Activated CD4-positive, alpha-beta T cell treated with anti-CD3 and anti-CD28 coated beads, Interleukin-2, amount 10 ng/mL, durations not matched to agents 7 days and 5 days (primary cell): ENCODE measurements around the gene CCR1. TPM values are rescaled to one million over a fixed set of nuclear protein-coding genes. Genes with fewer than 3 reads are reported as not detected.
"Not testable (repeated sequence)": the region's sequence is repeated elsewhere in the genome, so short reads cannot be mapped to it uniquely, and the experiment has no call there.

Experiments
- CTCF ChIA-PET: fragments of 350-600 bp; sonication (Branson Sonifier 250); formaldehyde crosslinking; loops from one replicate; lab custom pipeline; 2021; ENCODE audit warnings: antibody characterized with exemption; lab: Charles Lee
- POLR2A ChIA-PET: fragments of 350-600 bp; sonication (Branson Sonifier 250); formaldehyde crosslinking; loops from one replicate; lab custom pipeline; 2021; ENCODE audit warnings: antibody characterized with exemption; lab: Charles Lee
- DNase-seq: peaks from one replicate; pipeline ENCODE4 v3.0.0-alpha.2; 2020
- H3K27ac Mint-ChIP-seq: one replicate; pipeline ENCODE4 v1.8.0; 2021; ENCODE audit warnings: mild to moderate bottlenecking, moderate library complexity, mixed read lengths
- H3K27me3 Mint-ChIP-seq: one replicate; pipeline ENCODE4 v1.8.0; 2021; ENCODE audit warnings: mixed read lengths
- H3K36me3 Mint-ChIP-seq: one replicate; pipeline ENCODE4 v1.8.0; 2021; ENCODE audit warnings: low read depth, mixed read lengths
- H3K4me1 Mint-ChIP-seq: one replicate; pipeline ENCODE4 v1.8.0; 2021; ENCODE audit warnings: mixed read lengths
- H3K4me3 Mint-ChIP-seq: one replicate; pipeline ENCODE4 v1.8.0; 2021; ENCODE audit warnings: mild to moderate bottlenecking, moderate library complexity, mixed read lengths
- H3K9me3 Mint-ChIP-seq: one replicate; pipeline ENCODE4 v1.8.0; 2021; ENCODE audit warnings: mixed read lengths
- total RNA-seq, 2 experiments: library from RNA; stranded (reverse); gene quantifications; one replicate each; pipeline ENCODE4 v1.2.3, GENCODE V29; 2021

The CCR1 gene
- total RNA-seq, 2 experiments from 2014 or later = 6.4 to 6.6 TPM

DNA sequence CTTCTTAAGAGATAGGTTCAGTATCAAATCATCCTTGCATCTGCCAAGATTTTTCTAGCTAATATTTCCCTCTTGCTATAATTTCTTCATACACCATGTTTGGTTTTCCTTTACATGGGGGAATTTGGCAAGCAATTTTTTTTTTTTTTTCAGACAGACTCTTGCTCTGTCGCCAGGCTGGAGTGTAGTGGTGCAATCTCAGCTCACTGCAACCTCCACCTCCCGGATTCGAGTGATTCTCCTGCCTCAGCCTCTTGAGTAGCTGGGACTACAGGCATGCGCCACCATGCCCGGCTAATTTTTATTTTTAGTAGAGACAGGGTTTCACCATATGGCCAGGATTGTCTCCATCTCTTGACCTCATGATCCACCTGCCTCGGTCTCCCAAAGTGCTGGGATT, 599 bp downstream of the CCR1 start:
- not testable (repeated sequence) for H3K27me3 Mint-ChIP-seq, H3K9me3 Mint-ChIP-seq, DNase-seq
- peak overlapping the region; percentile 81 for H3K27ac Mint-ChIP-seq
- peaks cover 22% of the 10 kb centered on the region for H3K36me3 Mint-ChIP-seq
- CTCF ChIA-PET = interaction anchor here (0.6 to 3.2 kb wide), 18 partner anchors 9 to 825 kb away, joined by 3 to 34 read pairs (median 4); partner anchors contain the start of gene CCR5
- H3K4me3 Mint-ChIP-seq = peak overlapping the region; percentile 63
- POLR2A ChIA-PET = interaction anchor here (0.8 kb wide), 1 partner anchor 110 kb away, joined by 3 read pairs; no protein-coding TSS in a partner anchor
- H3K4me1 Mint-ChIP-seq = peaks cover 53% of the 10 kb centered on the region

DNA sequence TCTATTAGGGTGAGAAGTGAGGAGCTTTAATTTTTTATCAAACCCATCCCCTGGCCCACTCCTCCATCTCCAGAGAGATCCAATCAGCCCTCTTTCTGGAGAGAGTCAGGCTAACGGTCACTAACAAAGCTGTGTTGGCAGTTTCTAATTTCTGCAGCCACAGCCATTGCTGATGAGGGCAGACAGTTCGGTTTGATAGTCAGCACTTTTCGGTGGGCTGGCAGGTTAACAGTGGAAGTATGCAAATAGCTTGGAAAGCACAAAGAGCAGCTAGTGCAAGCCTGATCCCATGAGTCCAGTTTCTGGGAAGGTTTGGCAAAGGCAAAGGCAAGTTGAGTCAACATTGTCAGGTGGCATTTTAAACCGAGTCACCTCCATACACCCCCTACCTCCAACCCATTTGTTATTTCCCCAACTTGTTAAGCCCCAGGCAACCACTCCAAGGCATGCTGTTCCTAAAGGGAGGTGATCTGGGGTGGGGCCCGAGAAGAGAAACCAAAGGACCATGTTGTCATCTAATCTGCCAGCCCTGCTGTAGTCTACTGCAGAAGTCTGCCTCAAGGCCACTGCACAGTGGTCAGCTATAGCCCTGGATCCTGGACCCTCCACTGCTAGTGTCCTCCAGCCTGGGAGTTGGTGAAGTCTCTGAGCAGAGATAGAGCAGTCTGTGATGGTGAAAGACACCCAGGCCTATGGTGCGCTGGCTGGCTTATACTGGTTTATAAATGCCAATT, 1.7 kb downstream of the CCR1 start:
- ChIA-PET POLR2A (no interaction called here), CTCF (interaction anchor here (0.6 to 3.2 kb wide), 7 partner anchors 15 to 268 kb away, joined by 3 to 34 read pairs (median 4); partner anchors contain the start of gene CCR5)
- Mint-ChIP-seq H3K4me1 (peaks cover 53% of the 10 kb centered on the region), H3K36me3 (peaks cover 24% of the 10 kb centered on the region), H3K27ac (no peak overlapping the region), H3K9me3 (no peaks in the 10 kb centered on the region), H3K27me3 (no peaks in the 10 kb centered on the region), H3K4me3 (peak overlapping the region; percentile 63)
- no peak for DNase-seq

DNA sequence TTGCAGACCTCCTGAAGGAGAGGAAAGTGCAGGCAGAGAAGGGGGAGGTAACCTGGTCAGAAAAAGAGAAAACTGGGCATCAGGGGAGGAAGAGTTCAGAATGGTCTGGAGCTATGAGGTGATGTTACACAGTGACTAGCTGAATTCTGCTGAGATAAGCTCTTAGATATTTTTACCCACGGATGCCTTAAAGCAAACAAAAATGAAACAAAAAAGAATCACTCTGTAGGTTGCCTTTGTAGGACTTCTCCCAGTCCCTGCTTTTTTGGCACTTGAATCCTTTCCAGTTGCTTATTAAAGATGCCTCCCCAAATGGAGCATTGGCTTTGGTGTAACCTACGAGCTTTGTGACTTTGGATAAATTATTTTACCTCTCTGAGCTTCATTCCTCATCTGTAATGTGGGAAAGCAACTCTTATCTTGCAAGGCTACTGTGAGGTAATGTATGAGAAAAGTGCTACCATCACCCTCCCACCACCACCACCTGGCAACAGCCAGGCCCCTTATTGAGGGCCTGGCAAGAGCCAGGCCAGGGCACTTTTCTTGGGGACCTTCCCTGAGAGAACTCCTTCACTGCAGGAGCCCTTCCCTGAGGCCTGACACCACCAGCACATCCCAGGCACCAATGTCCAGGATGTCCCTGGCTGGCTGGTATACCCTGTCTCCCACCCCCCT, 2.7 kb downstream of the CCR1 start:
- ChIA-PET POLR2A (no interaction called here), CTCF (interaction anchor here (0.8 to 2.4 kb wide), 3 partner anchors 16 to 76 kb away, joined by 3 to 9 read pairs (median 3); no protein-coding TSS in a partner anchor)
- Mint-ChIP-seq H3K4me1 (peaks cover 53% of the 10 kb centered on the region), H3K36me3 (peaks cover 24% of the 10 kb centered on the region), H3K27me3 (no peaks in the 10 kb centered on the region), H3K27ac (peak overlapping the region; percentile 20), H3K9me3 (no peaks in the 10 kb centered on the region), H3K4me3 (peak overlapping the region; percentile 20)
- no peak for DNase-seq

DNA sequence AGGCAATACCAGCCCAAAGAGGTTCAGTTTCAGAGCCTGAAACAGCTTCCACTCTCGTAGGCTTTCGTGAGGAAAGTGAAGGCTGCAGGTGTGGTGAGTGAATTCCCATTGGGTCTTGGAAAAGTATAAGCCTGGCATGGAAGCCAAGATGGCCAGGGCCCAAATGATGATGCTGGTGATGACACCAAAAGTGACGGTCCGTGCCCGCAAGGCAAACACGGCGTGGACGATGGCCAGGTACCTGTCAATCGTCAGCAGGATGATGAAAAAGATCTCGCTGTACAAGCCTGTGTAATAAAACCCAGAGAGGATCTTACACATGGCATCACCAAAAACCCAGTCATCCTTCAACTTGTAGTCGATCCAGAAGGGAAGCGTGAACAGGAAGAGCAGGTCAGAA, 4.4 kb downstream of the CCR1 start:
- CTCF ChIA-PET = no interaction called here
- Mint-ChIP-seq H3K27ac (no peak overlapping the region), H3K36me3 (peaks cover 24% of the 10 kb centered on the region), H3K4me1 (peaks cover 38% of the 10 kb centered on the region), H3K4me3 (no peak overlapping the region), H3K9me3 (no peaks in the 10 kb centered on the region), H3K27me3 (peaks cover 10% of the 10 kb centered on the region)
- DNase-seq = no peak
- POLR2A ChIA-PET = no interaction called here

DNA sequence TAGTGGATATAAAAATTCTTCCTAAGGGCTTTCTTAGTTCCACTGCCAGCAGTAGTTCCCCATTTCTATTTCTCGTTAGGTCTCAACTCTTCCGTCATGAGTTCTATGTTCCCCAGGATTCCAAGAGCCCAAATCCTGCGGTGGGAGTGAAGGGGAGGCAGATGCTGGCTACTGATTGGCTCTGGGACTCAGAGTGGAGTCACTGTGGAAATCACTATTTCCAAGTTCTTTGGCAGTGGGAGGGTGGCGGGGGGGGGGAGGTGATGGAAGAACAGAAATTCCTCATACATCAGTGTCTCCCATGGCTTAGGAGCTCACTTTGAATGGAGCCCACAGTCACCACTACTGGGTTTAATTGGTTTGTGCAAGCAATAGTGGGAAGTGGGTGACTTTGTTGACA, 5.6 kb downstream of the CCR1 start:
- DNase-seq = no peak
- H3K36me3 Mint-ChIP-seq = peaks cover 20% of the 10 kb centered on the region
- H3K4me1 Mint-ChIP-seq = peaks cover 26% of the 10 kb centered on the region
- peaks cover 14% of the 10 kb centered on the region for H3K27me3 Mint-ChIP-seq
- no peak overlapping the region for H3K27ac Mint-ChIP-seq
- ChIA-PET CTCF (interaction anchor here (0.5 to 1.4 kb wide), 3 partner anchors 13 to 166 kb away, joined by 3 to 6 read pairs (median 4); no protein-coding TSS in a partner anchor), POLR2A (no interaction called here)
- peaks cover 4% of the 10 kb centered on the region for H3K9me3 Mint-ChIP-seq
- no peak overlapping the region for H3K4me3 Mint-ChIP-seq

DNA sequence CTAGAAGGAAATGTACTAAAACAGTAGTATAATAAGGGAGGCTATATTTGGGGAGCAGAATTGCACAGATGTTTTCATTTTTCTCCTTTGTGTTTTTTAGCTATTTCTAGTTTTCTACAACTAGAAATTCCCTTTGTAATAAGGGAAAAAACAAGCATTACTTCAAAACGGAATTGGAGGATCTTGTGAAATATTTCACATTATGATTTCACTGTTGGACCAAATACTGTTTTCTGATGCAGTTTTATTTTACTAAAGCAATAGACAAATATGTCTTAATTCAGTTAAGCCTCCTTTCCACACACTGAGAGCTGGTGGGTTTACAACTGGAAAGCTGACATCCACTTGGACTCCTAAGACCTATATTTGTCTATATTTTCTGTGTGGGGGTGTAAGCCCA, 7.3 kb downstream of the CCR1 start:
- H3K9me3 Mint-ChIP-seq = peaks cover 7% of the 10 kb centered on the region
- no peak overlapping the region for H3K4me3 Mint-ChIP-seq
- DNase-seq = no peak
- peaks cover 10% of the 10 kb centered on the region for H3K4me1 Mint-ChIP-seq
- CTCF ChIA-PET = interaction anchor here (0.6 to 1.5 kb wide), 7 partner anchors 8 to 1543 kb away, joined by 3 to 5 read pairs (median 3); no protein-coding TSS in a partner anchor
- H3K36me3 Mint-ChIP-seq = peaks cover 17% of the 10 kb centered on the region
- no peak overlapping the region for H3K27ac Mint-ChIP-seq
- H3K27me3 Mint-ChIP-seq = peaks cover 15% of the 10 kb centered on the region
- POLR2A ChIA-PET = no interaction called here

DNA sequence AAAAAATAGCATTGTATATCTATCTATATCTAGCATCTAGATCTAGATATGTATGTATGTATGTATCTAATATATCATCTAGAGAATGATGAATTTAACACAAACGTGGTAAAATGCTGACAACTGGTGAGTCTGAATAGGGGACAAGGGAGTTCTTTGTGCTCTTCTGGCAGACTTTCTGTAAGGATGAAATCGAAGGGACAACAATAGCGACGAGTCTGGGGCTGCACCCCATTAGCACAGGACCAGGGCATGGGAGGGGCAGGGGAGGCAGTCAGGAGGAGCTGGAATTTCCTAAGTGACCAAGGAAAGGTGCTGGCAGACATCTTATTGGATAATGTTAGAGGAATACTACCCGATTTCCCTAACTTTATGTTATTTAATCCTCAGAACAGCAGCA, 7.9 kb downstream of the CCR1 start:
- peaks cover 17% of the 10 kb centered on the region for H3K36me3 Mint-ChIP-seq
- peaks cover 11% of the 10 kb centered on the region for H3K9me3 Mint-ChIP-seq
- H3K27me3 Mint-ChIP-seq = peaks cover 15% of the 10 kb centered on the region
- peaks cover 4% of the 10 kb centered on the region for H3K4me1 Mint-ChIP-seq
- ChIA-PET CTCF (interaction anchor here (0.9 to 1.5 kb wide), 5 partner anchors 9 to 172 kb away, joined by 3 to 5 read pairs (median 3); no protein-coding TSS in a partner anchor), POLR2A (no interaction called here)
- DNase-seq = no peak
- no peak overlapping the region for H3K4me3 Mint-ChIP-seq
- H3K27ac Mint-ChIP-seq = no peak overlapping the region

DNA sequence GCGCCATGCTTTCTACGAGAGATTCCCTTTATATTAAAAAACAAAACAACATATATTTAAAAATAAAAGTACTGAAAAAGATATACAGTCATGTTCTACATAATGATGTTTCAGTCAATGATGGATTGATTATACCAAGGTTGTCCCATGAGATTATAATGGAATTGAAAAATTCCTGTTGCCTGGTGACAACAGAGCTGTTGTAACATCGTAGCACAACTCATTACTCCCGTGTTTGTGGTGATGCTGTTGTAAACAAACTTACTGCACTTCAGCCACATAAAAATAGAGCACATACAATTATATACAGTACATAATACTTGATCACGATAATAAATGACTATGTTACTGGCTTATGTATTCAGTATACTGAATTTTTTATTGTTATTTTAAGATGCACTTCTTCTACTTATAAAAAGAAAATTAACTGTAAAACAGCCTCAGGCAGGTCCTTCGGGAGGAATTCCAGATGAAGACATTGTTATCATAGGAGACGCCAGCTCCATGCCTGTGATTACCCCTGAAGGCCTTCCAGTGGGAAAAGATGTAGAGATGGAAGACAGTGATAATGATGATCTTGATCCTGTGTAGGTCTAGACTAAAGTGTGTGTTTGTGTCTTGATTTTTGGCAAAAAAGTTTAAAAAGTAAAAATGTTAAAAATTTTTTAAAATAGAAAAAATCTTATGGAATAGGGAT, 11.7 kb downstream of the CCR1 start:
- H3K4me3 Mint-ChIP-seq = no peak overlapping the region
- DNase-seq = no peak
- no peaks in the 10 kb centered on the region for H3K4me1 Mint-ChIP-seq
- peaks cover 9% of the 10 kb centered on the region for H3K36me3 Mint-ChIP-seq
- ChIA-PET POLR2A (interaction anchor here (0.6 kb wide), 1 partner anchor 164 kb away, joined by 3 read pairs; no protein-coding TSS in a partner anchor), CTCF (interaction anchor here (0.8 kb wide), 1 partner anchor 176 kb away, joined by 3 read pairs; no protein-coding TSS in a partner anchor)
- H3K9me3 Mint-ChIP-seq = peaks cover 27% of the 10 kb centered on the region
- H3K27ac Mint-ChIP-seq = no peak overlapping the region
- peaks cover 37% of the 10 kb centered on the region for H3K27me3 Mint-ChIP-seq

DNA sequence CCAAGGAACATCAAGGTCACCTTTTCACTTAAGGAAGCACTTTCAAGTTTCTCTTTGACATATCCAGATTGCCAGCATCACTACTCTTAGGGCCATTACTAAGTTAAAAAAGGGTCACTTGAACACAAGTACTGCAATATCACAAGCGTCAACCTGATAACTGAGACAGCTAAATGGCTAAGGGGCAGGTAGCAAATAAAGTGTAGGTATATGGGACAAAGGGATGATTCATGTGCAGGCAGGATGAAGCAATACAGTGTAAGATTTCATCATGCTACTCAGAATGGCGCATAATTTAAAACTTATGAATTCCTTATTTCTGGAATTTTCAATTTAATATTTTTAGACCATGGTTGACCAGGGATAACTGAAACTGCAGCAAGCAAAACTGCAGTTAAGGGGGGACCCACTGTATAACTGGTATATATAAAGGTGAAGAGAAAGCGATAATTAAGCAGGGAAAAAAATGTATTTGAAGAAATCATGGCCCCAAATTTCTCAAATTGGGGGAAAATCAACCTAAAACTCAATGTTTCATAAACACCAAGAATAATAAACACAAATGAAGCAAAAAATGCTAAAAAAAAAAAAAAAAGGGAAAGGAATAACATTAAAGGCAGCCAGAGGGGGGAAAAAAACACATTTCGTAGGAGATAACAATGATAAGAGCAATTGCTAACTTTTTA, 13.1 kb downstream of the CCR1 start:
- ChIA-PET CTCF (no interaction called here), POLR2A (no interaction called here)
- no peak overlapping the region for H3K4me3 Mint-ChIP-seq
- peaks cover 29% of the 10 kb centered on the region for H3K9me3 Mint-ChIP-seq
- H3K27ac Mint-ChIP-seq = no peak overlapping the region
- peaks cover 9% of the 10 kb centered on the region for H3K36me3 Mint-ChIP-seq
- no peaks in the 10 kb centered on the region for H3K4me1 Mint-ChIP-seq
- DNase-seq = no peak
- peaks cover 44% of the 10 kb centered on the region for H3K27me3 Mint-ChIP-seq

DNA sequence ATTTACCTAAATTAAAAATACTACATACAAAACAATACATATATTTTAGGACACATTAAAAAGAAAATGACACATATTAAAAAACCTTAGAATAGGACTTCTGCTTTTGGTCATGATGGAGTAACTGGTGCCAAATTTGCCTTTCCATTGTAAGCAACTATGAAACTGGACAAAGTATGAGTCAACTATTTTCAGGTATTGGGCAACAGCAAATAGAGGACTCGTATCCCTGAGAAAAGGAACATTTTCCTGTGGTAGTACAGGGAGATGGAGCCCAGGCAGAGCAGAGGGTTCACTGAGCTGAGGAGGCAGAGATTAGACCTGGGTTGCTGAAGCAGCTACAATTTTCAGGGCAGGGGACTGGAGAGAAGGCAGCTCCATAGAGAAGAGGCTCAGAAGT, 14.7 kb downstream of the CCR1 start:
- H3K27ac Mint-ChIP-seq = no peak overlapping the region
- no peaks in the 10 kb centered on the region for H3K4me1 Mint-ChIP-seq
- peaks cover 32% of the 10 kb centered on the region for H3K27me3 Mint-ChIP-seq
- no peak for DNase-seq
- POLR2A ChIA-PET = no interaction called here
- H3K9me3 Mint-ChIP-seq = peaks cover 28% of the 10 kb centered on the region
- H3K4me3 Mint-ChIP-seq = no peak overlapping the region
- CTCF ChIA-PET = interaction anchor here (1.1 to 1.8 kb wide), 3 partner anchors 10 to 114 kb away, joined by 3 to 4 read pairs (median 4); no protein-coding TSS in a partner anchor
- H3K36me3 Mint-ChIP-seq = peaks cover 9% of the 10 kb centered on the region

DNA sequence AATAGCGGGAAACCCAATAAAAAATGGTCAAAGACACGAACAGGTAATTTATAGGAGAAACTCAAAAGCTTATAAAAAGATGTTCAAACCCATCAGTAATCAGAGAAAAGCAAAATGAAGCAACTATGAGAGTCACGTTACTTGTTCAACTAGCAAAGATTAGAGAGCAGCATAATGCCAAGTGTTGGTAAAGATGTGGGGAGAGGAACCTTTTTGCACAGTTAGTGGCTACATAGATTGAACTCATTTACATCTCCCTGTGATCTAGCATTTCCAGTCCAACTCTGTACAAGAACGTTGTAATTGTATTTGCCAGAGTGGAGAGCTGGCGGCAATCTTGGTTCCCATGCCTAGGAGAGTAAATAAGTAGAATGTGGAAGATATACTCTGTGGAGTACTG, 15.2 kb downstream of the CCR1 start:
- no peak overlapping the region for H3K4me3 Mint-ChIP-seq
- ChIA-PET POLR2A (no interaction called here), CTCF (interaction anchor here (1.1 to 4.3 kb wide), 4 partner anchors 10 to 114 kb away, joined by 3 to 24 read pairs (median 4); partner anchors contain the start of gene CCR1)
- DNase-seq = no peak
- peaks cover 3% of the 10 kb centered on the region for H3K4me1 Mint-ChIP-seq
- peaks cover 26% of the 10 kb centered on the region for H3K9me3 Mint-ChIP-seq
- peaks cover 30% of the 10 kb centered on the region for H3K27me3 Mint-ChIP-seq
- no peak overlapping the region for H3K27ac Mint-ChIP-seq
- peaks cover 9% of the 10 kb centered on the region for H3K36me3 Mint-ChIP-seq

DNA sequence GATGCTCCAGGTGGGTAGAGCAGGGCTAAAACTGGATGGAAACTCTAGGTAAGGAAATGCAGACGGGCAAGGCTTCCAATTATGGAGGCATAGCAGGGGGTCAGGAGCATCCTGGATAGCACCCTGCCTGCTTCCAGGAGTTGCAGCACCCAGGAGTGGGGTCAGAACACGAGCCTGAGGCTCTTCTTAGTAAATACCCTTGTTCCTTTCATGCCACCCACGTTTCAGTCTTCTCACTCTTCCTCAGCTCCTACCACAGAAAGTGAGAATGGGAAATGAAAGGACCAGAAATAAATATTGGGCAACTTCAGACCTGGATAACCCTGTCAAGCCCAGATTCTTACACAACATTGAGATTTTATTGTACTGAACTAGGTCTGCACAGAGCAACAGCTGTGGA, 16.4 kb downstream of the CCR1 start:
- POLR2A ChIA-PET = no interaction called here
- peaks cover 22% of the 10 kb centered on the region for H3K9me3 Mint-ChIP-seq
- CTCF ChIA-PET = interaction anchor here (0.8 to 4.3 kb wide), 4 partner anchors 9 to 109 kb away, joined by 3 to 24 read pairs (median 3); partner anchors contain the start of gene CCR1

More for the DNA sequence above, 16.4 kb downstream of the CCR1 start:
- Mint-ChIP-seq H3K4me1 (peaks cover 14% of the 10 kb centered on the region), H3K27ac (no peak overlapping the region), H3K36me3 (peaks cover 12% of the 10 kb centered on the region), H3K4me3 (no peak overlapping the region), H3K27me3 (peaks cover 30% of the 10 kb centered on the region)
- no peak for DNase-seq
